OCI-LY7 (cell line): ENCODE measurements around the gene POU3F2. TPM values are rescaled to one million over a fixed set of nuclear protein-coding genes. Genes with fewer than 3 reads are reported as not detected.

Experiments
- BruUV-seq: library from RNA; stranded (reverse); fragments of 400-500 nt; replicated peaks from 2 replicates; lab custom pipeline; 2021; lab: Mats Ljungman, UMichigan
- CTCF ChIA-PET: fragments of 300-600 bp; sonication (Branson Sonifier 250); formaldehyde crosslinking; loops from one replicate; lab custom pipeline; 2022; ENCODE audit warnings: antibody characterized with exemption; ENCODE audit not compliant: unreplicated experiment; lab: Charles Lee
- POLR2A ChIA-PET: fragments of 300-600 bp; sonication (Branson Sonifier 250); formaldehyde crosslinking; loops from one replicate; lab custom pipeline; 2022; ENCODE audit warnings: antibody characterized with exemption; lab: Charles Lee
- DNase-seq: peaks from one replicate; pipeline ENCODE4 v3.0.0-alpha.2; 2015; ENCODE audit warnings: low spot score
- H2AFZ ChIP-seq: fragments of 200-600 bp; sonication (generic), shearing (Covaris generic); 2 replicates; pipeline ENCODE4 v1.6.1; 2014; ENCODE audit warnings: mild to moderate bottlenecking, antibody characterized with exemption, low read length, moderate library complexity
- H3K27ac ChIP-seq: fragments of 200-600 bp; sonication (generic); 2 replicates; pipeline ENCODE4 v1.5.1; 2014; ENCODE audit warnings: mixed run types, low read depth, mild to moderate bottlenecking, moderate library complexity, low read length, inconsistent platforms; ENCODE audit not compliant: poor library complexity, severe bottlenecking
- H3K36me3 ChIP-seq: fragments of 200-600 bp; sonication (generic); 2 replicates; pipeline ENCODE4 v1.6.1; 2014; ENCODE audit warnings: mild to moderate bottlenecking, antibody characterized with exemption, low read length, moderate library complexity, mixed read lengths; ENCODE audit not compliant: insufficient read depth
- H3K4me1 ChIP-seq: fragments of 200-600 bp; sonication (generic); 2 replicates; pipeline ENCODE4 v1.5.1; 2014; ENCODE audit warnings: mild to moderate bottlenecking, low read length; ENCODE audit not compliant: insufficient read depth, poor library complexity, severe bottlenecking
- H3K4me2 ChIP-seq: fragments of 200-600 bp; sonication (generic); 2 replicates; pipeline ENCODE4 v1.6.1; 2014; ENCODE audit warnings: mild to moderate bottlenecking, low read length
- H3K4me3 ChIP-seq: fragments of 200-600 bp; sonication (generic); 2 replicates; pipeline ENCODE4 v1.5.1; 2014; ENCODE audit warnings: mild to moderate bottlenecking, low read depth, low read length; ENCODE audit not compliant: poor library complexity, severe bottlenecking
- H3K79me2 ChIP-seq: fragments of 200-600 bp; sonication (generic); 2 replicates; pipeline ENCODE4 v1.6.1; 2016; ENCODE audit warnings: low read depth, mild to moderate bottlenecking, low read length, moderate library complexity, mixed read lengths; ENCODE audit not compliant: insufficient read depth
- H3K9me2 ChIP-seq: fragments of 200-600 bp; sonication (generic); 2 replicates; pipeline ENCODE4 v1.6.1; 2016; ENCODE audit warnings: mild to moderate bottlenecking, low read length, mixed read lengths; ENCODE audit not compliant: insufficient read depth
- H3K9me3 ChIP-seq: fragments of 200-600 bp; sonication (generic); 2 replicates; pipeline ENCODE4 v1.6.1; 2014; ENCODE audit warnings: mild to moderate bottlenecking, mixed run types, low read length, mixed read lengths
- H4K20me1 ChIP-seq: fragments of 200-600 bp; sonication (generic); 2 replicates; pipeline ENCODE4 v1.6.1; 2014; ENCODE audit warnings: mild to moderate bottlenecking, antibody characterized with exemption, low read length, moderate library complexity, mixed read lengths; ENCODE audit not compliant: insufficient read depth
- CTCF ChIP-seq: fragments of 200-600 bp; sonication (generic); conservative IDR thresholded peaks from 2 replicates; pipeline ENCODE4 v1.5.1; 2014; ENCODE audit warnings: mild to moderate bottlenecking, antibody characterized with exemption, low read length, moderate library complexity, mixed read lengths
- EZH2phosphoT487 ChIP-seq: fragments of 200-600 bp; sonication (generic); IDR thresholded peaks from 2 replicates; pipeline ENCODE4 v1.6.1; 2018; ENCODE audit warnings: low read depth, borderline replicate concordance, mild to moderate bottlenecking, mixed run types, antibody characterized with exemption, low read length, moderate library complexity, mixed read lengths
- intact Hi-C: fragments of 100-400 bp; cut with micrococcal nuclease; formaldehyde crosslinking; loops from one replicate; pipeline ENCODE4 v1.10.0; 2022; ENCODE audit not compliant: unreplicated experiment
- total RNA-seq, 2 experiments: library from RNA; depleted of rRNA in 1 of 2; stranded (reverse); fragments of >200 nt in 1 of 2; shearing (Covaris generic) in 1 of 2; gene quantifications; 2 replicates each; pipeline ENCODE4 v1.2.3, GENCODE V29; 2014 to 2022

Gene POU3F2
- total RNA-seq, 2 experiments from 2014 or later: not detected

GRCh38 chr6:98880486-98880885 is 46.1 kb downstream of the POU3F2 start:
- CTCF ChIA-PET: no interaction called here
- Histone ChIP-seq H3K4me1 (no peaks in the 10 kb centered on the region), H3K4me2 (no peak overlapping the region), H3K9me2 (no peaks in the 10 kb centered on the region), H2AFZ (no peak overlapping the region), H3K4me3 (no peak overlapping the region), H3K27ac (no peak overlapping the region), H4K20me1 (no peaks in the 10 kb centered on the region), H3K36me3 (peaks cover 22% of the 10 kb centered on the region), H3K79me2 (no peaks in the 10 kb centered on the region), H3K9me3 (no peaks in the 10 kb centered on the region)
- TF ChIP-seq EZH2phosphoT487 (no peak), CTCF (no peak)
- no TSS peak for BruUV-seq
- POLR2A ChIA-PET: interaction anchor here (0.8 to 1.1 kb wide), 2 partner anchors 43 to 659 kb away, joined by 3 to 4 read pairs; no protein-coding TSS in a partner anchor
- intact Hi-C loops: no loop called here
- DNase-seq: no peak

GRCh38 chr6:98885330-98885729 is 51.0 kb downstream of the POU3F2 start:
- Histone ChIP-seq H3K4me3 (no peak overlapping the region), H3K4me2 (no peak overlapping the region), H2AFZ (no peak overlapping the region), H3K36me3 (peaks cover 40% of the 10 kb centered on the region), H3K27ac (no peak overlapping the region), H3K9me3 (no peaks in the 10 kb centered on the region), H3K79me2 (no peaks in the 10 kb centered on the region), H4K20me1 (no peaks in the 10 kb centered on the region), H3K9me2 (no peaks in the 10 kb centered on the region), H3K4me1 (no peaks in the 10 kb centered on the region)
- ChIA-PET POLR2A (no interaction called here), CTCF (no interaction called here)
- no peak for DNase-seq
- no TSS peak for BruUV-seq
- intact Hi-C loops: no loop called here
- no peak for TF ChIP-seq EZH2phosphoT487
- TF ChIP-seq CTCF: no peak

GRCh38 chr6:98887650-98888049 is 53.3 kb downstream of the POU3F2 start:
- H4K20me1 ChIP-seq: no peaks in the 10 kb centered on the region
- no peak for DNase-seq
- no peaks in the 10 kb centered on the region for H3K9me2 ChIP-seq
- no peaks in the 10 kb centered on the region for H3K9me3 ChIP-seq
- POLR2A ChIA-PET: interaction anchor here (0.6 to 4.7 kb wide), 3 partner anchors 16 to 307 kb away, joined by 3 to 24 read pairs (median 5); no protein-coding TSS in a partner anchor
- BruUV-seq: no TSS peak
- no peak for TF ChIP-seq CTCF
- TF ChIP-seq EZH2phosphoT487: no peak
- peaks cover 55% of the 10 kb centered on the region for H3K36me3 ChIP-seq
- no peaks in the 10 kb centered on the region for H3K79me2 ChIP-seq
- H3K4me3 ChIP-seq: no peak overlapping the region
- H2AFZ ChIP-seq: no peak overlapping the region
- CTCF ChIA-PET: no interaction called here
- H3K4me1 ChIP-seq: no peaks in the 10 kb centered on the region
- H3K4me2 ChIP-seq: no peak overlapping the region
- no peak overlapping the region for H3K27ac ChIP-seq
- intact Hi-C loops: no loop called here
